Measurements from ENCODE around the gene PDE4D.

GRCh38 chr5:59136549-59136948, 757.0 kb downstream of the PDE4D start:
- no peak for TF ChIP-seq CTCF (IDR thresholded peaks at IDR 0.05)
- no peak for TF ChIP-seq POLR2A (IDR thresholded peaks at IDR 0.05)
